Fibroblast of pulmonary artery (primary cell): ENCODE data around the gene TNFRSF17.

Experiments used
- DNase-seq: peaks from one replicate; pipeline ENCODE4 v3.0.0-alpha.2; 2010; ENCODE audit warnings: low read depth
- H3K4me3 ChIP-seq: replicated peaks from 2 replicates; pipeline ENCODE4 v1.5.1; 2011; ENCODE audit warnings: low read depth, mild to moderate bottlenecking, control low read depth, low read length, moderate library complexity
- TF ChIP-seq, protein P1 (sequence below): IDR thresholded peaks from 2 replicates; pipeline ENCODE4 v1.5.1; 2011; ENCODE audit warnings: mild to moderate bottlenecking, control low read depth, low read length, inconsistent platforms; ENCODE audit errors: missing control alignments

TNFRSF17 gene

DNA sequence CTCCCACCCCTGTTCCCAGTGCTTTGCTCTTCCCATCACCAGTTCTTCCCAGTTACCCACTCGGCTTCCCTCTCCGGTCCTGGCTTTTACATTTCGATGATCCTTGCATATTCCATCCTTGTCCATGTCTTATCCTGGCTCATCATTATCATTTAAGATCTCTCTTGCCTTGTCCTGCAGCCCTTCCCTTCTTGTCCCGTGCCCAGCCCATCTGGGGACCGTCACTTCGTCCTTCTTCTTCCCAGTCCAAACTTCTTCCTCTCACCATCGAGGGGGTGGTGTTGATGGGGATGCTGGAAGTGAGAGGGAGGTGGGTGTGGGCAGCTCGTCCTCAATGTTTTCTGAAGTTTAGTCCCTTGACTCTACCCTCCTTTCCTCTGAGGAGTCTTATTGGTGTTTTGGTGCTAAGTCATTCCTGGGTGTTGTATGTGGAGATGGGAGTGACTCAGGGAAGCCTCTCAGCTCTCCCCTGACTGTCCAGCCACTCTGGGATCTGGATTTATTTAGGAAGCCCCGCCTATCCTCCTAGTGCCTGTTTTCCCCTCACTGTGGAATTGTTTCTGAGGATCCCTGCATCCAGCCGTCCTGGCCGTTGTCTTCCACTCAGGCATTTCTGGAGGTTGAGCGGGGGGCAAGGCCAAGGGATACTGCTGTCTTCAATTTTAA, 12.5 kb downstream of the TNFRSF17 start:
- DNase-seq: peak; percentile 72
- TF ChIP-seq, protein P1, sequence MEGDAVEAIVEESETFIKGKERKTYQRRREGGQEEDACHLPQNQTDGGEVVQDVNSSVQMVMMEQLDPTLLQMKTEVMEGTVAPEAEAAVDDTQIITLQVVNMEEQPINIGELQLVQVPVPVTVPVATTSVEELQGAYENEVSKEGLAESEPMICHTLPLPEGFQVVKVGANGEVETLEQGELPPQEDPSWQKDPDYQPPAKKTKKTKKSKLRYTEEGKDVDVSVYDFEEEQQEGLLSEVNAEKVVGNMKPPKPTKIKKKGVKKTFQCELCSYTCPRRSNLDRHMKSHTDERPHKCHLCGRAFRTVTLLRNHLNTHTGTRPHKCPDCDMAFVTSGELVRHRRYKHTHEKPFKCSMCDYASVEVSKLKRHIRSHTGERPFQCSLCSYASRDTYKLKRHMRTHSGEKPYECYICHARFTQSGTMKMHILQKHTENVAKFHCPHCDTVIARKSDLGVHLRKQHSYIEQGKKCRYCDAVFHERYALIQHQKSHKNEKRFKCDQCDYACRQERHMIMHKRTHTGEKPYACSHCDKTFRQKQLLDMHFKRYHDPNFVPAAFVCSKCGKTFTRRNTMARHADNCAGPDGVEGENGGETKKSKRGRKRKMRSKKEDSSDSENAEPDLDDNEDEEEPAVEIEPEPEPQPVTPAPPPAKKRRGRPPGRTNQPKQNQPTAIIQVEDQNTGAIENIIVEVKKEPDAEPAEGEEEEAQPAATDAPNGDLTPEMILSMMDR: no peak
- peak overlapping the region; percentile 95 for H3K4me3 ChIP-seq

DNA sequence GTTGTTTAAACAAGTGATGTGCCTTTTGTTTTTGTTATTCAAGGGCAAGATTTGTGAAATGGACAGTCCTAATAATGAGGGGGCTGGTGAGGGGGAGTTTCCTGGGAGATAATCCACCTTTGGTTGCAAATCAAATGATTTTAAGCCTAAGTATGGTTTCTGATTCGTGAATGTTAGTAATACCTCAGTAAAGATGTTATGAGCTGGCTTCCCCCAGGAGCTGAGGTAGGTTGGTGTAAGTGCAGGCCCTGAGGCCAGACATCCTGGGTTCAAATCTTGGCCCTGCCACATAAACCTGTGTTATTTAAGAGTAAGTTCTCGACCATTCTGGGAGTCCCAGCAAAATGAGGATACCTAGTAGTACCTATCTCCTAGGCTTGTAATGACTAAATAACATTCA, 13.1 kb downstream of the TNFRSF17 start:
- TF ChIP-seq, protein P1: no peak
- DNase-seq: no peak
- H3K4me3 ChIP-seq: peak overlapping the region; percentile 95

DNA sequence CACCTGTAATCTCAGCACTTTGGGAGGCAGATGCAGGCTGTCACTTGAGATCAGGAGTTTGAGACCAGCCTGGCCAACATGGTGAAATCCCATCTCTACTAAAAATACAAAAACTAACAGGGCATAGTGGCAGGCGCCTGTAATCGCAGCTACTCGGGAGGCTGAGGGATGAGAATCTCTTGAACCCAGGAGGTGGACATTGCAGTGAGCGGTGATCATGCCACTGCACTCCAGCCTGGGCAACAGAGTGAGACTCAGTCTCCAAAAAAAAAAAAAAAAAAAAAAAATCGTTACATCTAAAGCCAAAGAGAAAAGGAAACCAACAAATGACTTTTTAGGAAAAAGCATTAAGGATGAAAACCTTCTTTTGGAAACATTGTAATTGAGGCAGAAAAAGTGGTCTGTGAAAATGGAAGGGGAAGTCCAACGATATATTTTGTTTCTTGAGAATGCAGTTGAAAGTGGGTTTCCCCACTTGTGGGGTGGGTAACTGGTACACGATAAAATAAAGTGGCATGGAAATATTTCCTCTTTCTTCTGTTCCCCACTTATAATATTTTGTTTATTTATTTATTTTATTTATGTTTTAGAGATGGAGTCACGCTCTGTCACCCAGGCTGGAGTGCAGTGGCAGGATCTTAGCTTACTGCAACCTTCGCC, 14.1 kb downstream of the TNFRSF17 start:
- no peak for DNase-seq
- no peak overlapping the region for H3K4me3 ChIP-seq
- TF ChIP-seq, protein P1: no peak

DNA sequence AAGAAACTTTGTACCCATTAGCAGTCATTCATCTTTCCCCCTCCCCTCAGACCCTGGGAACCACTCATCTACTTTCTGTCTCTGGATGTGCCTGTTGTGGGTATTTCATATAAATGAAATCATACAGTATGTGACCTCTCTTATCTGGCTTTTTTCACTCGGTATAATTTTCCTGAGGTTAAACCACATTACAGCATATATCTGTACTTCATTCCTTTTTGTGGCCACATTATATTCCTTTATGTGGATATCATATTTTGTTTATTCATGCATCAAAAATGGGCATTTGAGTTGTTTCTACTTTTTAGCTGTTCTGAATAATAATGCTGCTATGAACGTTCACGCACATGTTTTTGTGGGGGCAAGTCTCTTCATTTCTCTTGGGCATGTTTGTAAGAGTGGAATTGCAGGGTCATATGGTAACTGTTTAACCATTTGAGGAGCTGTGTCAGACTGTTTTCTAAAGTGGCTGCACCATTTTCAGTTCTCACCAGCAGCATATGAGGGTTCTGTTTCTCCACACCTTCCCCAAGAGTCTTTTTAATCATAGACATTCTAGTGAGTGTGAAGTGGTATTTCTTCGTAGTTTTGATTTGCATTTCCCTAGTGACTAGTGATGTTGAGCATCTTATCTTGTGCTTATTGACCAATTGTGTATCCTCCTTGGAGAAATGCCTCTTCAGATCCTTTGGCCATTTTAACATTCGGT, 15.3 kb downstream of the TNFRSF17 start:
- no peak for DNase-seq
- H3K4me3 ChIP-seq: no peak overlapping the region
- TF ChIP-seq, protein P1: no peak

DNA sequence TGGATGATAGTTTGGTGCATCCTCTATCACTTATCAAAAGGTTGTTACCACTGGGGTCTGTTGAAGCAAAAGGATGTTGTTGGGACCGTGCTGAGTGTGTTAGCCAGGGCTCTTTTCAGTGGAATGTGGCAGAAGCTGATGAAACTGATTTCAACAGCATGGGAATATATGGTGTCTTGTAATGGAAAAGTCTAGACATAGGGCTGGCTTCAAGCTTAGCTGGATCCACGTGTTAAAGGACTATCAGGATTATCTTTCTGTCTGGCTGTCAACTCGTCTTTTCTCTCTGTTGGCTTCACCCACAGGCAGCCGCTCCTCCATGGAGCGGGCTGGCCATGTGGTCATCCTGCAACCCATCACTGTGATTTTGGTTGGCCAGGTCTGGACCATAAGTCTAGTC, 20.2 kb downstream of the TNFRSF17 start:
- TF ChIP-seq, protein P1: no peak
- no peak overlapping the region for H3K4me3 ChIP-seq
- no peak for DNase-seq

DNA sequence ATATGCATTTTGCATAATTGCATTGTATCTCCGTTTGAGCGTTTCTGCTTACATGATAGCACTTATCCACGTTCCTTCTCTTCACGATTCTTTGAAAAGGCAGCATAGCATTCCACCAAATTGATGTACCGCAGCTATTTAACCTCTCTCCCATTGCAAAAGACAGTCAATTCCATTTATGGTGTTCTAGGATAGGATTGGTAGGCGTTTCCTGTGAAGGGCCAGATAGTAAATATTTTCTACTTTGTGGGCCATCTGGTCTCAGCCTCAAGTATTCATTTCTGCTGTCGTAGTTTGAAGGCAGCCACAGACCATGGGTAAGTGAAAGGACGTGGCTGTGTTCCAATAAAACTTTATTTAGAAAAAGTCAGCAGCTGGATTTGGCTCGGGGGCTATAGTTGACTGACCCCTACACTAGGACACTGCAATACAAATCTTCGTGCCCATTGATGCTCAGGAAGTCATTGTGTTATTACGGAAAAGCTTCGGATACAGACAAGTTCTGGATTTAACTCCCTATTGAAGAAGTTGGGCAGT, 21.6 kb downstream of the TNFRSF17 start:
- TF ChIP-seq, protein P1: no peak
- no peak for DNase-seq
- no peak overlapping the region for H3K4me3 ChIP-seq
